CD4-positive, alpha-beta T cell (primary cell): ENCODE measurements around the gene SEC14L2. TPM values are rescaled to one million over a fixed set of nuclear protein-coding genes. Genes with fewer than 3 reads are reported as not detected.

Source experiments
- ATAC-seq: fragments of 200-7000 bp; cut with Tn5 transposase; one replicate; pipeline ENCODE4 v1.10.0; 2022; ENCODE audit warnings: mild to moderate bottlenecking; ENCODE audit not compliant: poor library complexity
- CTCF ChIA-PET: fragments of 350-600 bp; sonication (Branson Sonifier 250); formaldehyde crosslinking; loops from one replicate; lab custom pipeline; 2021; ENCODE audit warnings: antibody characterized with exemption, inconsistent platforms; lab: Charles Lee
- POLR2A ChIA-PET: fragments of 350-600 bp; sonication (Branson Sonifier 250); formaldehyde crosslinking; loops from one replicate; lab custom pipeline; 2021; ENCODE audit warnings: antibody characterized with exemption, inconsistent platforms; lab: Charles Lee
- DNase-seq, 14 experiments: peaks; one replicate each; pipeline ENCODE4 v3.0.0-alpha.2; 2013 to 2020; ENCODE audit warnings: mixed read lengths in 2 of 14
- H3K27ac ChIP-seq, 2 donors: one replicate each; pipeline versions ENCODE4 v1.5.1 to v1.7.0; 2013; ENCODE audit warnings: low read length in 2 of 2, low read depth in 1 of 2, mild to moderate bottlenecking in 1 of 2
- H3K27me3 ChIP-seq, 2 experiments: 1 replicate in 1 of 2; 2 replicates in 1 of 2; pipeline versions ENCODE4 v1.6.1 to v1.7.0; 2013; ENCODE audit warnings: low read length in 2 of 2, control low read depth in 1 of 2, mild to moderate bottlenecking in 1 of 2, moderate library complexity in 1 of 2; ENCODE audit not compliant: insufficient read depth in 2 of 2, control insufficient read depth in 1 of 2
- H3K36me3 ChIP-seq: one replicate; pipeline ENCODE4 v1.6.1; 2013; ENCODE audit warnings: low read length, control low read depth; ENCODE audit not compliant: insufficient read depth
- H3K4me1 ChIP-seq: one replicate; pipeline ENCODE4 v1.6.1; 2013; ENCODE audit warnings: low read length, control low read depth; ENCODE audit not compliant: insufficient read depth
- H3K4me3 ChIP-seq: one replicate; pipeline ENCODE4 v1.5.1; 2013; ENCODE audit warnings: mild to moderate bottlenecking, low read length, moderate library complexity
- H3K9me3 ChIP-seq, 2 experiments: 1 replicate in 1 of 2; 2 replicates in 1 of 2; pipeline versions ENCODE4 v1.6.1 to v1.7.0; 2013; ENCODE audit warnings: low read length in 2 of 2, mild to moderate bottlenecking in 2 of 2, control low read depth in 1 of 2, moderate library complexity in 1 of 2; ENCODE audit not compliant: control insufficient read depth in 1 of 2, insufficient read depth in 1 of 2
- H3K27ac Mint-ChIP-seq: one replicate; pipeline ENCODE4 v1.8.0; 2020; ENCODE audit warnings: mixed read lengths
- H3K27me3 Mint-ChIP-seq: one replicate; pipeline ENCODE4 v1.8.0; 2021; ENCODE audit warnings: mixed read lengths
- H3K36me3 Mint-ChIP-seq: one replicate; pipeline ENCODE4 v1.8.0; 2021; ENCODE audit warnings: low read depth, mixed read lengths
- H3K4me1 Mint-ChIP-seq: one replicate; pipeline ENCODE4 v1.8.0; 2021; ENCODE audit warnings: low read depth, mixed read lengths
- H3K4me3 Mint-ChIP-seq: one replicate; pipeline ENCODE4 v1.8.0; 2020; ENCODE audit warnings: mild to moderate bottlenecking, mixed read lengths
- H3K9me3 Mint-ChIP-seq: one replicate; pipeline ENCODE4 v1.8.0; 2020; ENCODE audit warnings: mixed read lengths
- CTCF ChIP-seq: fragments of 200-600 bp; IDR thresholded peaks from one replicate; pipeline ENCODE4 v1.8.0; 2022; ENCODE audit warnings: antibody characterized with exemption, mild to moderate bottlenecking
- intact Hi-C, 2 experiments: fragments of 100-400 bp; cut with DNase I in 1 of 2; cut with micrococcal nuclease in 1 of 2; formaldehyde crosslinking; loops; one replicate each; pipeline versions ENCODE4 v1.15.1 to v1.9.0; 2023 to 2025; cut with DNase I, micrococcal nuclease
- total RNA-seq, 174 experiments: library from RNA in 2 of 174; stranded (reverse) in 2 of 174; gene quantifications; one replicate each; pipeline ENCODE4 v1.2.3 and lab custom pipeline; 2021 to 2026

SEC14L2 gene
- total RNA-seq, 2 experiments from 2014 or later = 74.6 to 79.8 TPM

- CTCF ChIA-PET = interaction anchor here (0.8 kb wide), 1 partner anchor 93 kb away, joined by 3 read pairs; no protein-coding TSS in a partner anchor
- H3K9me3 Mint-ChIP-seq = no peaks in the 10 kb centered on the region
Observed at GRCh38 chr22:30381264-30381663, 15.6 kb upstream of the SEC14L2 start.

GRCh38 chr22:30382340-30382739 lies 14.5 kb upstream of the SEC14L2 start:
- ChIA-PET CTCF (interaction anchor here (1.0 kb wide), 1 partner anchor 119 kb away, joined by 4 read pairs; no protein-coding TSS in a partner anchor), POLR2A (no interaction called here)
- Histone ChIP-seq H3K36me3 (no peaks in the 10 kb centered on the region), H3K9me3 (no peaks in the 10 kb centered on the region), H3K4me1 (peaks cover 7% of the 10 kb centered on the region), H3K27me3 (no peaks in the 10 kb centered on the region), H3K27ac (no peak overlapping the region), H3K4me3 (no peak overlapping the region)
- no peak for DNase-seq
- no peaks in the 10 kb centered on the region for H3K9me3 Mint-ChIP-seq
- ATAC-seq = no peak
- H3K27me3 Mint-ChIP-seq = no peaks in the 10 kb centered on the region
- no peaks in the 10 kb centered on the region for H3K36me3 Mint-ChIP-seq
- TF ChIP-seq CTCF = no peak
- H3K27ac Mint-ChIP-seq = no peak overlapping the region
- H3K4me3 Mint-ChIP-seq = no peak overlapping the region
- intact Hi-C loops = no loop called here
- H3K4me1 Mint-ChIP-seq = peaks cover 12% of the 10 kb centered on the region

More at GRCh38 chr22:30381264-30381663, 15.6 kb upstream of the SEC14L2 start:
- H3K4me1 ChIP-seq = no peaks in the 10 kb centered on the region
- TF ChIP-seq CTCF = no peak
- intact Hi-C loops = no loop called here
- DNase-seq (no peak), ATAC-seq (no peak)
- H3K27me3 Mint-ChIP-seq = no peaks in the 10 kb centered on the region
- H3K27ac ChIP-seq = no peak overlapping the region
- peaks cover 5% of the 10 kb centered on the region for H3K4me1 Mint-ChIP-seq
- H3K9me3 ChIP-seq = no peaks in the 10 kb centered on the region
- no peaks in the 10 kb centered on the region for H3K36me3 ChIP-seq
- no peaks in the 10 kb centered on the region for H3K36me3 Mint-ChIP-seq
- H3K27ac Mint-ChIP-seq = no peak overlapping the region
- no peak overlapping the region for H3K4me3 ChIP-seq
- no peaks in the 10 kb centered on the region for H3K27me3 ChIP-seq
- POLR2A ChIA-PET = interaction anchor here (0.7 to 1.5 kb wide), 2 partner anchors 24 to 93 kb away, joined by 3 read pairs; partner anchors contain the start of genes CCDC157 and SF3A1
- H3K4me3 Mint-ChIP-seq = no peak overlapping the region

GRCh38 chr22:30383061-30383460 lies 13.8 kb upstream of the SEC14L2 start:
- DNase-seq = no peak
- no peaks in the 10 kb centered on the region for H3K36me3 Mint-ChIP-seq
- Histone ChIP-seq H3K9me3 (no peaks in the 10 kb centered on the region), H3K27ac (no peak overlapping the region), H3K4me3 (no peak overlapping the region), H3K27me3 (no peaks in the 10 kb centered on the region), H3K36me3 (no peaks in the 10 kb centered on the region), H3K4me1 (peaks cover 10% of the 10 kb centered on the region)
- H3K9me3 Mint-ChIP-seq = no peaks in the 10 kb centered on the region
- H3K27me3 Mint-ChIP-seq = no peaks in the 10 kb centered on the region
- peaks cover 15% of the 10 kb centered on the region for H3K4me1 Mint-ChIP-seq
- no peak overlapping the region for H3K27ac Mint-ChIP-seq
- intact Hi-C loops = no loop called here
- H3K4me3 Mint-ChIP-seq = no peak overlapping the region
- CTCF ChIA-PET = interaction anchor here (1.0 kb wide), 1 partner anchor 120 kb away, joined by 4 read pairs; no protein-coding TSS in a partner anchor
- no peak for TF ChIP-seq CTCF
- no peak for ATAC-seq
- POLR2A ChIA-PET = no interaction called here
